Neural progenitor cell (in vitro differentiated cells): Measurements from ENCODE around the gene CKB. TPM values are rescaled to one million over a fixed set of nuclear protein-coding genes. Genes with fewer than 3 reads are reported as not detected.
A peak's percentile ranks its signal among the peaks of the same experiment; 100 is the strongest.

Experiments used
- DNase-seq: peaks from one replicate; pipeline ENCODE4 v3.0.0-alpha.2; 2016; ENCODE audit warnings: low spot score
- H2AFZ ChIP-seq: fragments of 200-600 bp; sonication (generic); replicated peaks from 2 replicates; pipeline ENCODE4 v1.6.1; 2016; ENCODE audit warnings: antibody characterized with exemption
- H3F3A ChIP-seq: fragments of 200-600 bp; sonication (generic); 2 replicates; pipeline ENCODE4 v1.6.1; 2016; ENCODE audit warnings: antibody characterized with exemption, low read depth
- H3K27ac ChIP-seq: fragments of 200-600 bp; sonication (generic); 2 replicates; pipeline ENCODE4 v1.5.1; 2016; ENCODE audit warnings: mild to moderate bottlenecking
- H3K27me3 ChIP-seq: fragments of 200-600 bp; sonication (generic); 2 replicates; pipeline ENCODE4 v1.6.1; 2016; ENCODE audit warnings: mild to moderate bottlenecking, moderate library complexity
- H3K36me3 ChIP-seq: fragments of 200-600 bp; sonication (generic); 2 replicates; pipeline ENCODE4 v1.5.1; 2016
- H3K4me1 ChIP-seq: fragments of 200-600 bp; sonication (generic); 2 replicates; pipeline ENCODE4 v1.6.1; 2016; ENCODE audit warnings: mixed run types
- H3K4me2 ChIP-seq: fragments of 200-600 bp; sonication (generic); 2 replicates; pipeline ENCODE4 v1.6.1; 2016
- H3K4me3 ChIP-seq: fragments of 200-600 bp; sonication (generic); 2 replicates; pipeline ENCODE4 v1.5.1; 2016
- H3K79me2 ChIP-seq: fragments of 200-600 bp; sonication (generic); 2 replicates; pipeline ENCODE4 v1.6.1; 2016; ENCODE audit warnings: low read depth
- H3K9ac ChIP-seq: fragments of 200-600 bp; sonication (generic); 2 replicates; pipeline ENCODE4 v1.6.1; 2016
- H3K9me3 ChIP-seq: fragments of 200-600 bp; sonication (generic); 2 replicates; pipeline ENCODE4 v1.5.1; 2016; ENCODE audit warnings: low read depth
- H4K20me1 ChIP-seq: fragments of 200-600 bp; sonication (generic); 2 replicates; pipeline ENCODE4 v1.6.1; 2016; ENCODE audit warnings: low read depth
- H3K27ac Mint-ChIP-seq: 3 replicates; pipeline ENCODE4 v1.8.0; 2021; ENCODE audit warnings: mixed read lengths
- H3K27me3 Mint-ChIP-seq: 2 replicates; pipeline ENCODE4 v1.8.0; 2022; ENCODE audit warnings: low read depth, mild to moderate bottlenecking, inconsistent platforms, moderate library complexity, mixed read lengths; ENCODE audit not compliant: insufficient read depth
- H3K36me3 Mint-ChIP-seq: 3 replicates; pipeline ENCODE4 v1.8.0; 2021; ENCODE audit warnings: mixed read lengths
- H3K4me1 Mint-ChIP-seq: 3 replicates; pipeline ENCODE4 v1.8.0; 2021; ENCODE audit warnings: mixed read lengths
- H3K4me3 Mint-ChIP-seq: 3 replicates; pipeline ENCODE4 v1.8.0; 2021; ENCODE audit warnings: mild to moderate bottlenecking, moderate library complexity, mixed read lengths
- H3K9me3 Mint-ChIP-seq: 3 replicates; pipeline ENCODE4 v1.8.0; 2020; ENCODE audit warnings: mixed read lengths
- EZH2 ChIP-seq: fragments of 200-600 bp; sonication (generic); IDR thresholded peaks from 2 replicates; pipeline ENCODE4 v1.6.1; 2017; ENCODE audit warnings: antibody characterized with exemption, mild to moderate bottlenecking, moderate library complexity
- EZH2phosphoT487 ChIP-seq: fragments of 200-600 bp; sonication (generic); IDR thresholded peaks from 2 replicates; pipeline ENCODE4 v1.6.1; 2017; ENCODE audit warnings: antibody characterized with exemption
- total RNA-seq: library from RNA; depleted of rRNA; stranded (reverse); fragments of >200 nt; gene quantifications from 2 replicates; pipeline ENCODE4 v1.2.3, GENCODE V29; 2015; ENCODE audit warnings: low replicate concordance
- TF ChIP-seq, protein P1 (sequence below): fragments of 200-600 bp; sonication (generic); IDR thresholded peaks from 2 replicates; pipeline ENCODE4 v1.5.1; 2017; ENCODE audit warnings: antibody characterized with exemption, mild to moderate bottlenecking

Gene CKB
- total RNA-seq, 1 donor from 2014 or later, result 54.2 TPM

DNA sequence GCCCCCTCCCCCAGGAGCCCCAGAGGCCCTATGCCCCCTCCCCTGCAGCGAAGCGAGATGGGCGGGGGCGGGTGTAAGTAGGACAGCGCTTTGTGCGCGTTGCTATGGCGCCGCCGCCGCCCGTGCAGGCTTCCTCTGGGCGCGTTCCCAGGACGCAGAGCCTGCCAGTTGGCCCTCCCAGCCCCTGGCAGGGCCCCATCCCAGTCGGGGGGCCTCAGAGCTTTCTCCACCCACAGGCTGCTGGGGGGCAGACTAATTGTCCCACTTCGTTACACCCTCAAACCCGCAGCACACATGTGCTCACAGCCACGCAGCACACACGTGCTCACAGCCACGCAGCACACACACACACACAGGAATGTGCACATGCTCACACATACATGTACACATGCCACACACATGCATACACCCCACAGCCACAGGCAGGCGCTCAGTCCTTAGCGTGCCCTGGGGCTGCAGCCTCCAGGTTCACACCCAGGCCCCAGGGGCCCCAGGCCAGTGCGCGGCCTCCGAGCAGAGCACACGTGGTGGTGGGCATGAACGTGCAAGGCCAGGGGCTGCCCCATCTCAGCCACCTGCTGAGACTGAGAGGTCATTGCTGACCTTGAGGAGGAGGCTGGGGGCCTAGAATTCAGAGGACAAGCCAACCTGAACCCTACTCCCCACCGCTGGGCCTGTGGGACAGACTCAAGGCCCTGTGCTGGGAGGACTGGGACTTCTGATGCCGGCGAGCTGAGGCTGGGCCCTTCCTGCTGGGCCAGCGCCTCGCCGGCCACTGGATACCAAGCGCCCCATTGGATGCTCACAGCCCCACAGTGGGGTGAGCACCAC is 22.0 kb upstream of the CKB start:
- H3K9ac ChIP-seq, result no peak overlapping the region
- H3K4me1 ChIP-seq, result peaks cover 45% of the 10 kb centered on the region
- Mint-ChIP-seq H3K9me3 (no peaks in the 10 kb centered on the region), H3K27ac (peak overlapping the region; percentile 99), H3K4me3 (peak overlapping the region; percentile 73), H3K4me1 (peaks cover 32% of the 10 kb centered on the region), H3K27me3 (peaks cover 11% of the 10 kb centered on the region), H3K36me3 (no peaks in the 10 kb centered on the region)
- peak; percentile 40 for DNase-seq
- no peaks in the 10 kb centered on the region for H3K9me3 ChIP-seq
- no peak overlapping the region for H3K27ac ChIP-seq
- peaks cover 7% of the 10 kb centered on the region for H3F3A ChIP-seq
- no peaks in the 10 kb centered on the region for H3K36me3 ChIP-seq
- H3K4me3 ChIP-seq, result no peak overlapping the region
- no peak overlapping the region for H3K4me2 ChIP-seq
- no peak overlapping the region for H2AFZ ChIP-seq
- no peaks in the 10 kb centered on the region for H4K20me1 ChIP-seq
- no peak for TF ChIP-seq EZH2phosphoT487
- H3K27me3 ChIP-seq, result no peaks in the 10 kb centered on the region
- H3K79me2 ChIP-seq, result no peaks in the 10 kb centered on the region

GRCh38 chr14:103543721-103544387 is 21.2 kb upstream of the CKB start:
- peaks cover 10% of the 10 kb centered on the region for H3K27me3 Mint-ChIP-seq
- Histone ChIP-seq H3K27ac (no peak overlapping the region), H3K4me1 (peaks cover 45% of the 10 kb centered on the region)

DNA sequence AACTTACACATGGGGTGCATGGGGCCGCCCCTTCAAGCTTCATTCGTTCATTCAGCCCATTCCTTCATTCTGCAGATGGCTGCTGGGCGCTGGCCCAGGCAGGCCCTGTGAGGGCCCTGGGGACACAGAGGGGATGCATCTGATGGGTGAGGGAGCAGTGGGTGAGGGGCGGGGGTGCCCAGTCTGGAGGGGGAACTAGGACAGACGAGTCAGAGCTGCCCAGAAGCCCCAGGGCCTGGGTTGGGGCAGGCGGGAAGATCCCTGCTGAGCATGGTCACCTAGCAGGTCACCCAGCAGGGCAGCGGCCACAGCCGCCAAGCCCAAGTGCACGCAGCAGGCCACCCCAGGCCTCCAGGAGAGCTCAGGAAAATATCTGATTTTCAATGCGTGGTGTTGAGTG is 20.5 kb upstream of the CKB start:
- no peak for DNase-seq
- Histone ChIP-seq H3K79me2 (no peaks in the 10 kb centered on the region), H2AFZ (no peak overlapping the region), H3F3A (peaks cover 7% of the 10 kb centered on the region), H3K4me2 (peak overlapping the region; percentile 92), H3K27ac (peak overlapping the region; percentile 61), H3K9me3 (no peaks in the 10 kb centered on the region), H3K9ac (no peak overlapping the region), H3K4me1 (peaks cover 45% of the 10 kb centered on the region), H4K20me1 (no peaks in the 10 kb centered on the region), H3K36me3 (no peaks in the 10 kb centered on the region), H3K27me3 (no peaks in the 10 kb centered on the region), H3K4me3 (no peak overlapping the region)
- peaks cover 8% of the 10 kb centered on the region for H3K27me3 Mint-ChIP-seq
- no peaks in the 10 kb centered on the region for H3K9me3 Mint-ChIP-seq
- peak overlapping the region; percentile 50 for H3K4me3 Mint-ChIP-seq
- peak overlapping the region; percentile 96 for H3K27ac Mint-ChIP-seq
- H3K4me1 Mint-ChIP-seq, result peaks cover 36% of the 10 kb centered on the region
- TF ChIP-seq EZH2phosphoT487 (no peak), EZH2 (no peak)
- TF ChIP-seq, protein P1, sequence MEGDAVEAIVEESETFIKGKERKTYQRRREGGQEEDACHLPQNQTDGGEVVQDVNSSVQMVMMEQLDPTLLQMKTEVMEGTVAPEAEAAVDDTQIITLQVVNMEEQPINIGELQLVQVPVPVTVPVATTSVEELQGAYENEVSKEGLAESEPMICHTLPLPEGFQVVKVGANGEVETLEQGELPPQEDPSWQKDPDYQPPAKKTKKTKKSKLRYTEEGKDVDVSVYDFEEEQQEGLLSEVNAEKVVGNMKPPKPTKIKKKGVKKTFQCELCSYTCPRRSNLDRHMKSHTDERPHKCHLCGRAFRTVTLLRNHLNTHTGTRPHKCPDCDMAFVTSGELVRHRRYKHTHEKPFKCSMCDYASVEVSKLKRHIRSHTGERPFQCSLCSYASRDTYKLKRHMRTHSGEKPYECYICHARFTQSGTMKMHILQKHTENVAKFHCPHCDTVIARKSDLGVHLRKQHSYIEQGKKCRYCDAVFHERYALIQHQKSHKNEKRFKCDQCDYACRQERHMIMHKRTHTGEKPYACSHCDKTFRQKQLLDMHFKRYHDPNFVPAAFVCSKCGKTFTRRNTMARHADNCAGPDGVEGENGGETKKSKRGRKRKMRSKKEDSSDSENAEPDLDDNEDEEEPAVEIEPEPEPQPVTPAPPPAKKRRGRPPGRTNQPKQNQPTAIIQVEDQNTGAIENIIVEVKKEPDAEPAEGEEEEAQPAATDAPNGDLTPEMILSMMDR, result no peak
- H3K36me3 Mint-ChIP-seq, result no peaks in the 10 kb centered on the region

More at GRCh38 chr14:103543721-103544387, 21.2 kb upstream of the CKB start:
- no peaks in the 10 kb centered on the region for H3K9me3 Mint-ChIP-seq
- H3K4me1 Mint-ChIP-seq, result peaks cover 36% of the 10 kb centered on the region
- no peak for DNase-seq
- Histone ChIP-seq H4K20me1 (no peaks in the 10 kb centered on the region), H3K9me3 (no peaks in the 10 kb centered on the region), H3K79me2 (no peaks in the 10 kb centered on the region), H2AFZ (no peak overlapping the region), H3K36me3 (no peaks in the 10 kb centered on the region), H3K9ac (no peak overlapping the region), H3K27me3 (no peaks in the 10 kb centered on the region), H3K4me2 (peak overlapping the region; percentile 92), H3F3A (peaks cover 7% of the 10 kb centered on the region), H3K4me3 (no peak overlapping the region)
- TF ChIP-seq, protein P1, result no peak
- no peaks in the 10 kb centered on the region for H3K36me3 Mint-ChIP-seq
- no peak overlapping the region for H3K27ac Mint-ChIP-seq
- no peak overlapping the region for H3K4me3 Mint-ChIP-seq
